IPS-15b (cell line): ENCODE results near the gene TRAF1.

Source experiments
- H3K27me3 ChIP-seq: one replicate; pipeline ENCODE4 v1.6.1; 2013; ENCODE audit warnings: low read length; ENCODE audit not compliant: control insufficient read depth, insufficient read depth
- H3K36me3 ChIP-seq: one replicate; pipeline ENCODE4 v1.6.1; 2013; ENCODE audit warnings: low read length; ENCODE audit not compliant: control insufficient read depth, insufficient read depth
- H3K4me1 ChIP-seq: one replicate; pipeline ENCODE4 v1.6.1; 2013; ENCODE audit warnings: mild to moderate bottlenecking, low read length; ENCODE audit not compliant: control insufficient read depth, insufficient read depth
- H3K4me3 ChIP-seq: one replicate; pipeline ENCODE4 v1.5.1; 2013; ENCODE audit warnings: low read depth, low read length
- H3K9ac ChIP-seq: one replicate; pipeline ENCODE4 v1.6.1; 2013; ENCODE audit warnings: low read depth, mild to moderate bottlenecking, low read length
- H3K9me3 ChIP-seq: one replicate; pipeline ENCODE4 v1.6.1; 2013; ENCODE audit warnings: mild to moderate bottlenecking, low read length; ENCODE audit not compliant: control insufficient read depth, insufficient read depth

Gene TRAF1

DNA sequence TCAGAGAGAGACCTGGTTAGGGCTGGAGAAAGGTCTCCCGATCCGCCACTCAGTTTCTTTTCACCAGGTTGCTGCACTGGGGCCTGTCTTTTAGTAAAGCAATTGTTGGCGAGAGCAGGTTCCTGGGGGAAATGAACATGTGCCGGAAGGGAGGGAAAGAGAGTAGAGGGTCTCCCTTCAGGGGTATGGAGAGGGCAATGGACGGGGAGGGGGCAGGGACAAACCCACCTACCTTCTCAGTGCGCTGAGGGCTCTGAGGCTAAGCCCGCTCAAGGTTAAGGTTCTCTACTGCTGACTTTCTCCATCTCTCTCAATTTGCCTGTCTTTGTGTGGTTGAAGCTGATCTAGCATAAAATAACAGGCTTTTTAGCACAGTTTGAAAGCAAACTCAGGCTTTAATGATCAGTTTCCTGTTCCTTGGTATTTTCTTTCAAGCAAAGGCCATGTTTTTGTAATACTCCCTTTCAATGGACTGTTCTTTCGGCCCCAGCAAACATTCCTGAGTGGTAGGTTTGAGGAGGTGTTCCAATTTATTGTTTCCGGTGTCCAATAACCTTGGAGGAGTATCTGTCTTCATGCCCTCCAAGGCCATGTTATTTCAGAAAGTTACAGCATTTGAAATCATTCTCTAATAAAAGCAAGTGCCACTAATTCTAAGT lies 25.5 kb upstream of the TRAF1 start:
- H3K27me3 ChIP-seq: no peaks in the 10 kb centered on the region
- H3K4me1 ChIP-seq: no peaks in the 10 kb centered on the region
- no peak overlapping the region for H3K4me3 ChIP-seq
- H3K9ac ChIP-seq: no peak overlapping the region
- no peaks in the 10 kb centered on the region for H3K9me3 ChIP-seq
- H3K36me3 ChIP-seq: no peaks in the 10 kb centered on the region

GRCh38 chr9:120950421-120951388 lies 24.1 kb upstream of the TRAF1 start:
- Histone ChIP-seq H3K9ac (no peak overlapping the region), H3K4me3 (no peak overlapping the region), H3K27me3 (no peaks in the 10 kb centered on the region), H3K36me3 (no peaks in the 10 kb centered on the region), H3K4me1 (no peaks in the 10 kb centered on the region), H3K9me3 (no peaks in the 10 kb centered on the region)

- H3K4me3 ChIP-seq: no peak overlapping the region
- no peak overlapping the region for H3K9ac ChIP-seq
- H3K27me3 ChIP-seq: no peaks in the 10 kb centered on the region
- peaks cover 5% of the 10 kb centered on the region for H3K4me1 ChIP-seq
- no peaks in the 10 kb centered on the region for H3K9me3 ChIP-seq
- H3K36me3 ChIP-seq: no peaks in the 10 kb centered on the region
Observed at GRCh38 chr9:120949290-120949689, 22.7 kb upstream of the TRAF1 start.

GRCh38 chr9:120948824-120949223 lies 22.2 kb upstream of the TRAF1 start:
- Histone ChIP-seq H3K27me3 (no peaks in the 10 kb centered on the region), H3K4me1 (peaks cover 9% of the 10 kb centered on the region), H3K4me3 (no peak overlapping the region), H3K36me3 (no peaks in the 10 kb centered on the region), H3K9me3 (no peaks in the 10 kb centered on the region), H3K9ac (no peak overlapping the region)

DNA sequence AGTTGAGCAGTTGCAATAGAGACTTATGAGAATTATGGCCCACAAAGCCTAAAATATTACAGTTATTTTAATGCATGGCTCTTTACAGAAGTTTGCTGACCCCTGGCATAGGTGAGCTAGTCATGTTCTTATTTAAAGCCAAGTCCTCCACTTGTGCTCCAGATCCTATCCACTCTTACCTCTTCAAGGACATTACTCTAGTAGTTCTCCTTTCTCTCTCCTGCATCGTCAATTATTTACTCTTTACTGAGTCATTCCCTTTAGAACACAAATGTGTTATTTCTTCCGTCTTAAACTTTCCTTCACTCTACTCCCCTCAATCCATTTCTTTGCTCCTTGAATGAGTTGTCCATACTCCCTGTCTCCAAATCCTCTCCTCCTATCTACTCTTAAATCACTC lies 20.6 kb upstream of the TRAF1 start:
- no peak overlapping the region for H3K4me3 ChIP-seq
- H3K4me1 ChIP-seq: peaks cover 15% of the 10 kb centered on the region
- no peaks in the 10 kb centered on the region for H3K9me3 ChIP-seq
- no peaks in the 10 kb centered on the region for H3K27me3 ChIP-seq
- no peaks in the 10 kb centered on the region for H3K36me3 ChIP-seq
- H3K9ac ChIP-seq: no peak overlapping the region

GRCh38 chr9:120946259-120946658 lies 19.7 kb upstream of the TRAF1 start:
- Histone ChIP-seq H3K4me3 (no peak overlapping the region), H3K9ac (no peak overlapping the region), H3K36me3 (no peaks in the 10 kb centered on the region), H3K4me1 (peaks cover 19% of the 10 kb centered on the region), H3K9me3 (no peaks in the 10 kb centered on the region), H3K27me3 (no peaks in the 10 kb centered on the region)

DNA sequence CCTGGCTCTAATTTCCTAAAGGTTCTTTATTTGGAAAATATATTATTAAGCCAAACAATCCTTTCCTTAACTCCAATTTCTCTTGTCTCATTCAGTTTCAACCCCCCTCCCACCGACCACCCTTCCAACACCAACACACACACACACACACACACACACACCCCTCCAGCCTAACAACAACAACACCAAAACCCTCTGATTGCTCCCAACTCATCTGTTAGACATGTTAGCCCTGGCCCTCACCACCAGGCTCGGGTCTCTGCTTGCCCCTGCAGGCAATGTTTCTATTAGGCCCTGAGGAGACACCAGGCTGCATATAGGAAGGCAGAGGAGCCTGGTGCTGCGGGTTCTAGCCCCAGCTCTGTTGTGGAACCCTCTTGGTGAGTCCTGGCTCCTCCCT lies 18.4 kb upstream of the TRAF1 start:
- Histone ChIP-seq H3K9me3 (no peaks in the 10 kb centered on the region), H3K36me3 (no peaks in the 10 kb centered on the region), H3K4me3 (no peak overlapping the region), H3K27me3 (no peaks in the 10 kb centered on the region), H3K9ac (no peak overlapping the region), H3K4me1 (peaks cover 24% of the 10 kb centered on the region)

DNA sequence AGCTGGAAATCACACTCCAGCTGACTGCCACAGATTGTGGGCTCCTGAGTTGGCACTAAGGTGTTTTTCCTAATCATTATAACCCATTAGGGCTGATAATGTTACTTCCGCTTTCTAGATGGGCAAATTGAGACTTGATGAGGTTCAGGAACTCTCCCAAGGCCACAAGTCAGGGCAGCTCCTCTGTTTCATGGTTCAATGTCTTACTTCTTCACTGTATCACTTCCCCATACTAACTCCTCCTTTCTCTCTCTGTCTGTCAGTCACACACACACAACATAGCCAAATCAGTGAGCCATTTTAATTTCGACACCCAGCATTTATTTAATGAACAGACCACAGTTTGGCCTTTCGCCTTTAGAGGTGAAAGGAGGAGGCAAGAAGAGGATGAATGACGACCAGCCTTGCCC lies 17.8 kb upstream of the TRAF1 start:
- H3K9ac ChIP-seq: no peak overlapping the region
- H3K27me3 ChIP-seq: no peaks in the 10 kb centered on the region

DNA sequence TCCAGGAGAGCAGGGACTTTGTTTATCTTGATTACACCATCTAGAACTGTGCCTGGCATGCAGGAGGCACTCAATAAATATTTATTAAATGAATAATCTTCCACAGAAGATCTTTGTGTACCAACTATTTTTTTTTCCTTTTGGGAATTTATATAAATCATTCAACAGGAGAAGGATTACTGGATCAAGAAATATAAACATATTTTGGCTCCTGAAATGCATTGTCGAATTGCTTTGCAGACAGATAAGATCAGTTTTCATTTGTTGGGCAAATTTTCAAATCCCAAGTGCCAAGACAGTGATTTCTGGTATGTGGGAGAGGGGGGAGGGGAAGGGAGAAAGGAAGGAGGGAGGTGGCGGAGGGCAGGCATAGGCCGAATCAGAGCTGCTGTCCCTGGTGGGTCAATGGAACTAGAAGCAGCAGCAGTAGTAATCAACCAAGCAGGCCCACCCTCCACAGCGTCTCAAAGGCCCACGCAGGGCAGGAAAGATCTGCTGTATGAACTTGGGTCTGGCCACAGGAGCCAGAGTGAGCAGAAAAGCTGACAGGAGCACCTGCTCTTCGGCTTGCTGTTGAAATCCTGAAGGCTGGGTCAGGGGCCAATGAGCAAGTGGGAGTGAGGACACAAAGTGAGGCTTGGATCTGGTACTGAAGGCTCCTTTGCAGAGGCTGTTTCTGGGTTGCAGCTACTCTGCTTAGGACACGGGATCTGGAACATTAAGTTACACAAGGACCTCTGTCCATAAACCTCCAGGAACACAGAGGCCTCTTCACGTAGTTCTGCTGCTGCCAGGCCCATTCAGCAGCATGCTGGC lies 15.8 kb upstream of the TRAF1 start:
- H3K9ac ChIP-seq: no peak overlapping the region
- no peaks in the 10 kb centered on the region for H3K9me3 ChIP-seq
- H3K4me3 ChIP-seq: no peak overlapping the region
- H3K4me1 ChIP-seq: peaks cover 24% of the 10 kb centered on the region
- no peaks in the 10 kb centered on the region for H3K36me3 ChIP-seq
- H3K27me3 ChIP-seq: no peaks in the 10 kb centered on the region

More for the DNA sequence above, 17.8 kb upstream of the TRAF1 start:
- no peaks in the 10 kb centered on the region for H3K36me3 ChIP-seq
- H3K4me1 ChIP-seq: peaks cover 24% of the 10 kb centered on the region
- no peak overlapping the region for H3K4me3 ChIP-seq
- H3K9me3 ChIP-seq: no peaks in the 10 kb centered on the region

GRCh38 chr9:120941046-120941770 lies 14.6 kb upstream of the TRAF1 start:
- Histone ChIP-seq H3K27me3 (no peaks in the 10 kb centered on the region), H3K36me3 (no peaks in the 10 kb centered on the region), H3K9ac (no peak overlapping the region), H3K4me3 (no peak overlapping the region), H3K4me1 (peaks cover 24% of the 10 kb centered on the region), H3K9me3 (no peaks in the 10 kb centered on the region)

DNA sequence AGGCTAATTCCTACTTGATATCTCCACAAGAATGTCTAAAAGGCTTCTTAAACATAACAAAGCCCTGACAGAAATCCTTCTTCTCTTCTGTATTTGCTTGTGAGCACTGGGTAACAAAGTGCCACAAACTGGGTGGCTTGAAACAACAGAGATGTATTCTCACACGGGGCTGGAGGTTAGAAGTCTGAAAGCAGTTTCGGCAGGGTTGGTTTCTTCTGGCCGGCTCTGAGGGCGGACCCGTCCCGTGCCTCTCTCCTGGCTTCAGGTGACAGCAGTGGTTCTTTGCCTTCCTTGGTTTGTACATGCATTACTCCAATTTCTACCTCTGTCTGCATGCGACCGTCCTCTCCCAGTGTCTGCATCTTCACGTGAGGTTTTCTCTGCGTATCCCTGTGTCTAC lies 14.0 kb upstream of the TRAF1 start:
- H3K4me1 ChIP-seq: peaks cover 24% of the 10 kb centered on the region
- no peaks in the 10 kb centered on the region for H3K9me3 ChIP-seq
- no peak overlapping the region for H3K9ac ChIP-seq
- no peak overlapping the region for H3K4me3 ChIP-seq
- no peaks in the 10 kb centered on the region for H3K36me3 ChIP-seq
- H3K27me3 ChIP-seq: no peaks in the 10 kb centered on the region
